Measurements from ENCODE around the gene CDKN3. TPM values are rescaled to one million over a fixed set of nuclear protein-coding genes. Genes with fewer than 3 reads are reported as not detected.
"Not testable (repeated sequence)": the region's sequence is repeated elsewhere in the genome, so short reads cannot be mapped to it uniquely, and the experiment has no call there.

The CDKN3 gene
- total RNA-seq, 1 experiment from 2014 or later: 296 TPM

DNA sequence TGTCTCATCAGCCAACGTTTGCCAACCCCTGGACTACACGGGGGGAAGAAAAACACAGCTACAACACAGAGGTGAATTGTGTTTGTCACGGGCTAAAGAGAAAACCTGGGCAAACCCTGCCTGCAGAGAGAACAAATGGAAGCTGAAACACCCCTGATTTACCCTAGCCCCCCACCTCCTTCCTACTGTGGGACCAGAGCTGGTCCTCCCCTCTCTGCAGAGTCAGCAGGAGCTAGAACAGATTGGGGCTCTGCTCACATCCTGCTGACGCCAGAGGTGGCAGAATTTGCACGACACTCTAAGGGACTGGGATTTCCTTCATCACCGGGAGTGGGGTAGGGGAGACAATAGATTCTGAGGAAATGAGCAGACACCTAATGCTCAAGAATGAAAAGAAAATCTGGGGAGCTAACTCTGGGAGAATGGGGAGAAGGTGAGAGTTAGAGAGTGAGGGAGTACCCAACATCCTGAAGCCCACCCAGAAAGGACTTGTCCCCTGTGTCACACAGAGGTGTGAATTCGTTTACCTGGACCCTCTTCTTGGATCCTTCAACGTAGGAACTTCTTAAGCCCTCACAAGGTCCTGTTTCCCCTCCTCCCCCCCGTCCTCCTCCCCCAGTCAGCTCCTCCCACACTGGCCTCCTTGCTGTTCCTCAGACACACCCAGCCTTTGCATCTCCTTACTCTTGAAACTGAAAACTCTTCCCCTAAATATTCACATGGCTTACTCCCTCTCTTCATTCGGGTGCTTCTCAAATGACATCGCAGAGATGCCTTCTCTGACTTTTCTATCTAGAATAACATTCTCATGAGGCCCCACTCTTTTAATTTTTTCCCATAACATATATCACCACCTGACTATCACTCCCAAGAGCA lies 26.2 kb upstream of the CDKN3 start:
- DNase-seq (ENCODE audit: low read depth): no peak

DNA sequence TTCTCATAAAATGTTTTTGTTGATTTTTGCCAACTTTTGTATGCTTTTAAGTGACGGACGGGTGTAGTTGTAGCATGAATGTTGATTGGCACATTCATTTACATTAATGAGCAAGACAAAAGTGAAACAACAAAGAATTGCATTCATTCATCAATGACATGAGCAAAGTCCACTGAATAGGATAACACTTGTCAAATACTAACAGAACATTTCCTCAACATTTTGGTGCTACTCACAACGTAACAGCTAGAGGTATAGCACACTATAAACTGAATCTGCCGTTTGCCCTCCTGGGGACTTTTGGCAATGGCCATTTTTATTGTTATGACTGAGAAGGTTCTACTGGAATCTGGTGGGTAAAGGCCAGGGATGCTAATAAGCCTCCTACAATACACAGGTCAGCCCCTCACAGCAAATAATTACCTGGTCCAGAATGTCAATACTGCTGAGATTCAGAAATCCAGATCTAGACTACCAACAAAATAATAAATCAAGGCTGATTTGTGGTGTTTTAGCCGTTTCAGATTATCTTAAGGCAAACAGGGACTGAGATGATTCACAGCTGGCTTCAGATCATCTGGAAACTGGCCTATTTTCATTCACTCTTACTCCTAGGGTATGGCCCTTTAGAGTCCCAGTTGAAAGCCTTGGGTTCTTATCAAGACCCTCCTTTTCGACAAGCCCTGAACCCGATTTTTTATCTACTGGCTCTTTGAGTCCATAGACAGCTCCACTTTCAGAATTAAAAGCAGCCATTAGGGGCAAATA lies 22.5 kb upstream of the CDKN3 start:
- peak; percentile 21 for DNase-seq (ENCODE audit: low read depth)

DNA sequence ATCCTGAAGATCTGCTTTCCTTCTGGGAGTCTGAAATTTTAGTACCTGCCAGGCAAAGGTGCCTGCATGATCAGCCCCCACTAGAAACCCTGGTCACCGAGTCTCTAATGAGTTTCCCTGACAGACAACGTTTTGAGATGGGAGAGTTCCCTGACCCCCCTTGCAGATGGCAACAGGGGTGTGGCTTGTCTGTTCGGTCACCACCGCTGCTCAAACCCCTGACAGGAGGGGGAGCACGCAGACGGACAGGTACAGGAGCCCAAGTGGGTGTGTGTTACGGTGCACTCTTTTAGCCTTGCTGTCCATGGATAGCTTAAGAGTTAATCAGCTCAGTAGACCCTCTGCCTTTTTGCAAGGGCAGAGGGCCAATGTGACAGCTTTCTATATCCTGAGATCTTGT lies 19.3 kb upstream of the CDKN3 start:
- no peak for DNase-seq (ENCODE audit: low read depth)

DNA sequence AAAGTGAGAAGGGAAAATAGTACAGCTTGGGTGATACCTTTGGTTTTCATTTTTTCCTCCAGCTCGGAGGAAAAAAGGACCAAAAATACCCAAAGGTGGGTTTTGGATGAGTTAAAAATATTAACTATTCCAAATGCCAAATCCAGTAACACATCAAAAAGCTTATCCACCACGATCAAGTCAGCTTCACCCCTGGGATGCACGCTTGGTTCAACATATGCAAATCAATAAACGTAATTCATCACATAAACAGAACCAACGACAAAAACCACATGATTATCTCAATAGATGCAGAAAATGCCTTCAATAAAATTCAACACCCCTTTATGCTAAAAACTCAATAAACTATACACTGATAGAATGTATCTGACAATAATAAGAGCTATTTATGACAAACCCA lies 17.9 kb upstream of the CDKN3 start:
- not testable (repeated sequence) for DNase-seq (ENCODE audit: low read depth)

DNA sequence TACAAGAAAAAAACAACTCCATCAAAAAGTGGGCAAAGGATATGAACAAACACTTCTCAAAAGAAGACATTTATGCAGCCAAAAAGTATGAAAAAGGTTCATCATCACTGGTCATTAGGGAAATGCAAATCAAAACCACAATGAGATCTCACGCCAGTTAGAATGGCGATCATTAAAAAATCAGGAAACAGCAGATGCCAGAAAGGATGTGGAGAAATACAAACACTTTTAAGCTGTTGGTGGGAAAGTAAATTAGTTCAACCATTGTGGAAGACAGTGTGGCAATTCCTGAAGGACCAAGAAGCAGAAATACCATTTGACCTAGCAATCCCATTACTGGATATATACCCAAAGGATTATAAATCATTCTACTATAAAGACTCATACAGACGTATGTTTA lies 16.2 kb upstream of the CDKN3 start:
- DNase-seq (ENCODE audit: low read depth): not testable (repeated sequence)

DNA sequence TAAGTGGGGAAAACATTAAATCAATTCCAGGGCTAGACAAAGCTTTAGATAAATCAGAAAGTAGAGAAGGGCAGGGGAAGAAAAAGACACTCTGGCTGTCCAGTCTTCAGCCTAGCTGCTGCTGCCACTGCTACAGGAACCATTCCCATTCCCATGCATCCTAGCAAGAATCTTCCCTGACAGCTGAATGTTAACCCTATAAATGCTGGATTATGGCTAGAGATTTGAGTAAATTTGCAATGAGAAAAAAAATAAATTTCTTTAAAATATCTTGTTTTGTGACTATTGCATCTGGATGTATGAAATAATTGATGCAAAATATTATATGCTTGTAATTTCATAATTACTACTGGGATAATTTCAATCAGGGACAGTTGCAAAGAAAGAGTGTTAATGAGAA lies 15.0 kb upstream of the CDKN3 start:
- no peak for DNase-seq (ENCODE audit: low read depth)

DNA sequence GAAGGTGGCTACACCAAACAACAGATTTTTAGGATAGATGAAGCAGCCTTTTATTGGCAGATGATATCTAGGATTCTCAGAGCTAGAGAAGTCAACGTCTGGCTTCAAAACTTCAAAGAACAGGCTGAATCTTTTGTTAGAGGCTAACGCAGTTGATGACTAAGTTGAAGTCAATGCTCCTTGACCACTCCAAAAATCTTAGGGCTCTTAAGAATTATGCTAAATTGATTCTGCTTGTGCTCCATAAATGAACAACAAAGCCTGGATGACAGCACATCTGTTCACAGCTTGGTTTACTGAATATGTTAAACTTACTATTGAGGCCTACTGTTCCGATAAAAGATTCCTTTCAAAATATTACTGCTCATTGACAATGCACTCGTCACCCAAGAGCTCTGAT lies 13.0 kb upstream of the CDKN3 start:
- DNase-seq (ENCODE audit: low read depth): no peak

DNA sequence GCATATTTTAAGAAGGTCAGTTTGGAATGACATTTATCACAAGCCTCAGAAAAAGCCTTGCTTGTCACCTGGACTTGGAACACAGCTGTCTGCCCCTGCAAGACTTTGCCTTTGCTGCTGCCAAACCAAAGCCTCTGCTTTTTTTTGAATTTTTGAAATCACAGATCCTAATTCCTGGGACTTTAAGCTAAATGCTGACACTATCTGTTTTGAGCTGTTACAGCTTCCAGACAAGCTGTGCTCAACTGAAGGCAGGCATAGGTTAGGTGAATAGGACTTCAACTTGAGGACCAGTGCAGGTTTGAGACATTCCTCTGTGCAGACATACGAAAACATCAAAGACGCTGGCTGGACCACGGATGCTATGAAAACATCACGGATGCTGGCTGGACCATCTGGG lies 11.3 kb upstream of the CDKN3 start:
- DNase-seq (ENCODE audit: low read depth): no peak

DNA sequence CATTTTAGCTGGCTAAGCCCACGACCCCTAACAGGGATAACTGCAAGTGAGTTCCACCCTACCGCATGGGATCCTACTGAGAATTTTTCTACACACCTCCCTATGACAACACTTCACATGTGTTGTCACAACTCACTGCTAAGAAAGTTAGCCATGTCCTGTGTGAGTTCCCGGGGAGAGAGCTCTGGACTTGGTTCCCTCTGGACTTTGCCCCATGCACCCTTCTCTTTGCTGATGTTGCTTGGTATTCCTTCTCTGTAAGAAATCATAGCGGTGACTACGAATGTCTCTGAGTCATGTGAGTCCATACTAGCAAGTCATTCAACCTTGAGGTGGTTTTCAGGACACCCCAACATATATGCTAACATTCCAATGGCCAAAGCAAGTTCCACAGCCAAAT lies 9.5 kb upstream of the CDKN3 start:
- DNase-seq (ENCODE audit: low read depth): no peak

DNA sequence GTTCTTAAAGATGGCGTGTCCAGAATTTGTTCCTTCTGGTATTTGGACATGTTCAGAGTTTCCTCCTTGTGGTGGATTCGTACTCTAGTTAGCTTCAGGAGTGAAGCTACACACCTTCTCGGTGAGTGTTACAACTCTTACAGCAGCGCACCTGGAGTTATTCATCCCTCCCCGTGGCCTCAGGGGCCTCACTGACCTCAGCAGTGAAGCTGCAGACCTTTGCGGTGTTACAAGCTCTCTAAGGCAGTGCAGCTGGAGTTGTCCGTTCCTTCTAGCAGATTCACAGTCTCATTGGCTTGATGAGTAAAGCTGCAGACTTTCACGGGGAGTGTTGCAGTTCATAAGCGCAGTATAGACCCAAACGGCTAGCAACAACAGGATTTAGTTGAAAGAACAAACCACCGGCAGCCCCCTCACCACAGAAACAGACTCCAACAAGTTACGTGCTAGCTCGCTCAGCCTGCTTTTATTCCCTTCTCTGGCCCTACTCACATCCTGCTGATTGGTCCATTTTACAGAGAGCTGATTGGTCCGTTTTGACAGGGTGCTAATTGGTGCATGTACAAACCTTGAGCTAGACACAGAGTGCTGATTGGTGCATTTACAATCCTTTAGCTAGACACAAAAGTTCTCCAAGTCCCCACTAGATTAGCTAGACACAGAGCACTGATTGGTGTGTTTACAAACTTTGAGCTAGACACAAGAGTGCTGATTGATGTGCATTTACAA lies 4.5 kb upstream of the CDKN3 start:
- DNase-seq (ENCODE audit: low read depth): no peak

DNA sequence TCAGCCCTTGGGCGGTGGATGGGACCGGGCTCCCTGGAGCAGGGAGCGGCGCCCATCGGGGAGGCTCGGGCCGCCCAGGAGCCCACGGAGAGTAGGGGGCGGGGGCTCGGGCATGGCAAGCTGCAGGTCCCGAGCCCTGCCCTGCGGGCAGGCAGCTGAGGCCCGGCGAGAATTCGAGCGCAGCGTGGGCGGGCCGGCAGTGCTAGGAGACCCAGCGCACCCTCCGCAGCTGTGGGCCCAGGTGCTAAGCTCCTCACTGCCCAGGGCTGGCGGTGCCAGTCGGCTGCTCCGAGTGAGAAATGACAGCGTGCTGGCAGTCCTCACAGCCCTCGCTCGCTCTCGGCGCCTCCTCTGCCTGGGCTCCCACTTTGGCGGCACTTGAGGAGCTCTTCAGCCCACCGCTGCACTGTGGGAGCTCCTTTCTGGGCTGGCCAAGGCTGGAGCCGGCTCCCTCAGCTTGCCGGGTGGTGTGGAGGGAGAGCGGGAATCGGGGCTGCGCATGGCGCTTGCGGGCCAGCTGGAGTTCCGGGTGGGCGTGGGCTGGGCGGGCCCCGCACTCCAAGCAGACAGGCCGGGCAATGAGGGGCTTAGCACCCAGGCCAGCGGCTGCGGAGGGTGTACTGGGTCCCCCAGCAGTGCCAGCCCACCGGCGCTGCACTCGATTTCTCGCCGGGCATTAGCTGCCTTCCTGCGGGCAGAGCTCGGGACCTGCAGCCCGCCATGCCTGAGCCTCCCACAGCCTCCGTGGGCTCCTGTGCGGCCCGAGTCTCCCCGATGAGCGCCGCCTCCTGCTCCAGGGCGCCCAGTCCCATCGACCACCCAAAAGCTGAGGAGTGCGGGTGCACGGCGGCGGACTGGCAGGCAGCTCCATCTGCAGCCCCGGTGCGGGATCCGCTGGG lies 3.6 kb upstream of the CDKN3 start:
- not testable (repeated sequence) for DNase-seq (ENCODE audit: low read depth)

DNA sequence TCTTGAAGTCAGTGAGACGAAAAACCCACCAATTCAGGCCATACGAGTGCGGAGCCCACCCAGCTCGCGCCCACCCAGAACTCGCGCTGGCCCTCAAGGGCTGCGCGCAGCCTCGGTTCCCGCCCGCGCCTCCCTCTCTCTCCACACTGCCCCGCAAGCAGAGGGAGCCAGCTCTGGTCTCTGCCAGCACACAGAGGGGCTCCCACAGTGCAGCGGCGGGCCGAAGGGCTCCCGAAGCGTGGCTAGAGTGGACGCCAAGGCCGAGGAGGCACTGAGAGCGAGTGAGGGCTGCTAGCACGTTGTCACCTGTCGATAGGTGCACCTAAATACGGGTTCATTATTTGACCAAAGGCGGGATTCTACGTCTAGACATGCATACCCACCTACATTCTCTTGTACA lies 2.2 kb upstream of the CDKN3 start:
- DNase-seq (ENCODE audit: low read depth): no peak

DNA sequence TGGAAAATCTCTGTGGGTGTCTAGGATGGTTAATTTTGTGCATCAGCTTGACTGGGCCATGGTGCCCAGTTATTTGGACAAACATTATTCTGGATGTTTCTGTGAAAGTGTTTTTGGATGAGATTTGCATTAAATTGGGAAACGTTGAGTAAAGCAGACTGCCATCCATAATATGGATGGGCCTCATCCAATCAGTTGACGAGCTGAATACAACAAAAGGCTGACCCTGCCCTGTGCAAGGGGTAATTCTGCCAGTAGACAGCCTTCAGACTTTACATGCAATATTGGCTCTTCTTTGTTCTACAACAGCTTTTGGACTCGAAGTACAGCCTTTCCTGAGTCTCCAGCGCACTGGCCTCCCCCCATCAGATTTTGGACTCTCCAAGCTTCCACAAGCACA lies 1.5 kb upstream of the CDKN3 start:
- DNase-seq (ENCODE audit: low read depth): no peak

DNA sequence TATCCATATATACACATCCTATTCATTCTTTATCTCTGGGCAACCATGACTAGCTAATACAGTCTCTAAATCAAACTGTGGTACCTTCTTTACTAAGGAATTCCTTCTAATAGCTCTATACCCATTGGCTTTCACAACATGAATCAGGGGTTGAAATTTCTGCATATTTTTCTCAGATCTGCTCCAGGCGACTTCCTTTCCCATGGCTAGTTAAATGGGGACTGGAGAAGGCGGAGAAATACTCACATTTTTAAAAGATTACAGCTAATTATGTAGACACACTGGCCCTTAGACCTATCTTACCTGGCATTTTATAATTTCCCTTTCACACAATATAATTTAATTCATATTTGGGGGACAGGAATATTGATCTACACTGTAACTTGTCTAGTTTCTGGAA lies 1.1 kb upstream of the CDKN3 start:
- DNase-seq (ENCODE audit: low read depth): no peak

DNA sequence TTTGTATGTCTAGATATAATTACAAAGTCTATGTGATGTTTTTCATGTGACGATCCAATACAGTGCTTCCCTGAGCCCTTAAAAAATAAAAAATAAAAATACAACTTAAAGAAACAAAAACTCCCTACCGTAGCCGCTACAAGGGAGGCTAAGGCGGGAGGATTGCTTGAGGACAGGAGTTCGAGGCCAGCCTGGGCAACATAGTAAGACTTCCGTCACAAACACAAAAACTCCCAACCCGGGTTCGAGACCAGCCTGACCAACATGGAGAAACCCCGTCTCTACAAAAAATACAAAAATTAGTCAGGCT lies 669 bp upstream of the CDKN3 start:
- DNase-seq (ENCODE audit: low read depth): no peak

DNA sequence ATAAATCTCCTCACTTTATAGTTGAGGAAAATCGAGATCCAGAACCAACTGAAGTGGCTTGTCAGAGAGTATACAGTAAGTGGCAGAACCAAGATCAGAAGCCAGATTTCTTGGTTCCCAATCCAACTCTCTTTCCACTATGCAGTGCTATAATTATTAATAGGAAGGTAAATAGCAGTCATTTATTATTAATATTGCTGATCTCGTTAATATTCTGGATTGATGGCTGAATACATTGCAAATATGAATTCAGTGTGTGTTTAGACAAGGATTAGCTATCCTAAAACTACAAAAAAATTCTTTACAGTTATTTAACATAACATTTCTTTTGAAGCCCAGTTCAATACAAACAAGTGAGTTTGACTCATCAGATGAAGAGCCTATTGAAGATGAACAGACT lies 2.8 kb downstream of the CDKN3 start:
- no peak for DNase-seq (ENCODE audit: low read depth)

DNA sequence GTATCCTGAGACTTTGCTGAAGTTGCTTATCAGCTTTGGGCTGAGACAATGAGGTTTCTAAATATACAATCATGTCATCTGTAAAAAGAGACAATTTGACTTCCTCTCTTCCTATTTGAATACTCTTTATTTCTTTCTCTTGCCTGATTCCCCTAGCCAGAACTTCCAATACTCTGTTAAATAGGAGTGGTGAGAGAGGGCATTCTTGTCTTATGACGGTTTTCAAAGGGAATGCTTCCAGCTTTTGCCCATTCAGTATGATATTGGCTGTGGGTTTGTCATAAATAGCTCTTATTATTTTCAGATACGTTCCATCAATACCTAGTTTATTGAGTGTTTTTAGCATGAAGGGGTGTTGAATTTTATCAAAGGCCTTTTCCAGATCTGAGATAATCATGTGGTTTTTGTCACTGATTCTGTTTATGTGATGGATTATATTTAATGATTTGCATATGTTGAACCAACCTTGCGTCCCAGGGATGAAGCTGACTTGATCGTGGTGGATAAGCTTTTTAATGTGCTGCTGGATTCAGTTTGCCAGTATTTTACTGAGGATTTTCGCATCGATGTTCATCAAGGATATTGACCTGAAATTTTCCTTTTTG lies 6.7 kb downstream of the CDKN3 start:
- not testable (repeated sequence) for DNase-seq (ENCODE audit: low read depth)

DNA sequence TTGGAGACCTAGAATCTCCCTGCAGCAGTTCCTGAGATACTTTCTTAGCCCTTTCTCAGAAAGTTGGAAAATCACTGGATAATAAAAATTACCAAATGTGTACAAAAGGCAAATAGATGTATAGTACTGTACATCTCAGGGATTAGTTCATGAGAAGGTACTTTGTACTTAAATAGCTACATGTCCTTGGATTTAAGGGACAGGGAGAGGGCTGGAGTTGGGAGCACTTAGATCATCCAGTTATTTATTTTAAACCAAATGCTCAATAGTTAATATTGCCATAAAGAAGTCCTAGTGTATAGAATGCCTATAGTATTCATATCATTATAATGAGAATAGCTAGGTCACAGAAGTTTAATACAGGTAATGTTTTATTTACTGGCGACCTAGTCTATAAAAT lies 13.4 kb downstream of the CDKN3 start:
- no peak for DNase-seq (ENCODE audit: low read depth)

DNA sequence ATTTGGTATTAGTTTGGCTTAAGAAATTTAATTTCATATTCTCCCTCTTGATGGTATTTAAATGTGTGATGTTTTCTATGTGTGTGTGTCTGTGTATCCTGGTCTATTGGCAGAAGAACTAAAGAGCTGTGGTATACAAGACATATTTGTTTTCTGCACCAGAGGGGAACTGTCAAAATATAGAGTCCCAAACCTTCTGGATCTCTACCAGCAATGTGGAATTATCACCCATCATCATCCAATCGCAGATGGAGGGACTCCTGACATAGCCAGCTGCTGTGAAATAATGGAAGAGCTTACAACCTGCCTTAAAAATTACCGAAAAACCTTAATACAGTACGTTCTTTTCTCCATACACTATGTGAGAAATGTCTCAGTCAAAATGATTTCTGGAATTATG lies 14.6 kb downstream of the CDKN3 start:
- no peak for DNase-seq (ENCODE audit: low read depth)

DNA sequence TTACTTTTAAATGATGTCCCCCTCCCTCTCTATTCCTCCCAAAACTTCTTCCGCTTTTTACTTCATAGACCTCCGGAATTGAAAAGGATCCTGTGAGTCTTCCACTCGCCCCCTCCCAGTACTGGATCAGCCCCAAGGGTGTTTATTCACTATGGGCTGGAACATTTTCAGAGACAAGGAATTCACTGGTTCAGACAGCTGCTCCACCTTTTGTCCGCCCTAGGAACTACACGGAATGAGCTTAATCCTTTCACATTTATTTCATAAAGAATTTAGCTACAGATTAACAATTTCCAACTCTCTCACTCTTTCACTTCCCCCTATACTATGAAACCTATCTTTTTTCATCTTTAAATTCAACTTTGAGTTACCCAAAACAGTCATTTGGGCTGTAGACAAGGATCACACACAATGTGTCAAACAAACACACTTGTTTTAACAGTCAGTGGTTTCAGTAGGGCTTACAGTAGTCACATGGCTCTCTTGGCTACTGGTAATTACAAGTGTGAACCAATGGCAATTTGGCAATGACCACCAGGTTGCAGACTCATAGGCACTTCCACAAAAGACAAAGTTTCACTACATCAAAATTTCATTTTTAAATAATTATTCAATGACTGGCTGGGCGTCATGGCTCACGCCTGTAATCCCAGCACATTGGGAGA lies 23.8 kb downstream of the CDKN3 start:
- DNase-seq (ENCODE audit: low read depth): peak; percentile 47

DNA sequence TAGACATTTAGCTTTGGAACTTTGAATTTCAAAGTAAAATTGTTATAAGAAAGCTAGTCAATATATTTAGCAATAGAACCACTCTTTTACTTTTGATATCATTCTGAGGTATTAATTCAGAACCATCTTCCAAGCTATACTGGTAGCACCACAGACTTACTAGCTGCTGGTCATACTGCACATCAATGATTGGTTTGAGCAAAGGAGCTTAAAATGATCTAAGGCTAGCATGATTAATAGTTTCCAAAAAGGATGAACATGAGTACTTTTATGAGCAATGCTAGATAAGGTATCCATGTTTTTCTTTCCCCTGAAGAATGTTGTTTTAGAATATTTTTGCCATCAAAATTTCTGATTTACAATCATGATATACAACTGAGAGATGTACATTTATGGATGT lies 27.2 kb downstream of the CDKN3 start:
- DNase-seq (ENCODE audit: low read depth): no peak
